Measurements from ENCODE around the gene SLC22A12.
"Not testable (repeated sequence)": the region's sequence is repeated elsewhere in the genome, so short reads cannot be mapped to it uniquely, and the experiment has no call there.

The SLC22A12 gene

GRCh38 chr11:64595922-64596321 is 4.9 kb downstream of the SLC22A12 start:
- 100% methylated on average over 1 of the region's 1 CpG for WGBS (ENCODE audit: insufficient coverage)
- H3K4me3 ChIP-seq (ENCODE audit: control insufficient read depth in 1 of 7, extremely low read depth in 1 of 7, insufficient read depth in 4 of 7, low read depth in 2 of 7, low read length in 6 of 7); H3K36me3 ChIP-seq (ENCODE audit: control insufficient read depth in 4 of 4, insufficient read depth in 4 of 4, low read length in 3 of 4); DNase-seq; H3K9me3 ChIP-seq (ENCODE audit: control extremely low read depth in 1 of 5, control insufficient read depth in 4 of 5, insufficient read depth in 2 of 5, low read depth in 1 of 5, low read length in 4 of 5); H3K4me1 ChIP-seq (ENCODE audit: control extremely low read depth in 1 of 4, control insufficient read depth in 4 of 4, insufficient read depth in 4 of 4, low read length in 3 of 4); H3K27ac ChIP-seq (ENCODE audit: insufficient read depth in 1 of 2, low read depth in 1 of 2, low read length in 2 of 2, poor library complexity in 1 of 2, severe bottlenecking in 2 of 2); H3K27me3 ChIP-seq (replicated peaks in 2 of 5; ENCODE audit: control insufficient read depth in 4 of 5, insufficient read depth in 5 of 5, low read length in 4 of 5); POLR2A ChIA-PET: not testable (repeated sequence)
- CTCF ChIA-PET = interaction anchor here (1.7 kb wide), 1 partner anchor 55 kb away, joined by 4 read pairs; no protein-coding TSS in a partner anchor

GRCh38 chr11:64597671-64598101 is 6.7 kb downstream of the SLC22A12 start:
- ChIA-PET CTCF (interaction anchor here (1.2 to 1.7 kb wide), 2 partner anchors 19 to 53 kb away, joined by 3 to 4 read pairs; no protein-coding TSS in a partner anchor), POLR2A (no interaction called here)
- H3K4me3 ChIP-seq (ENCODE audit: control insufficient read depth in 1 of 7, extremely low read depth in 1 of 7, insufficient read depth in 4 of 7, low read depth in 2 of 7, low read length in 6 of 7) = no peak overlapping the region
- DNase-seq = no peak
- WGBS (ENCODE audit: insufficient coverage) = 99% methylated on average over 8 of the region's 13 CpGs
- no peaks in the 10 kb centered on the region for H3K4me1 ChIP-seq (ENCODE audit: control extremely low read depth in 1 of 4, control insufficient read depth in 4 of 4, insufficient read depth in 4 of 4, low read length in 3 of 4)
- no peak overlapping the region for H3K27ac ChIP-seq (ENCODE audit: insufficient read depth in 1 of 2, low read depth in 1 of 2, low read length in 2 of 2, poor library complexity in 1 of 2, severe bottlenecking in 2 of 2)
- no peaks in the 10 kb centered on the region for H3K27me3 ChIP-seq (replicated peaks in 2 of 5; ENCODE audit: control insufficient read depth in 4 of 5, insufficient read depth in 5 of 5, low read length in 4 of 5)
- H3K36me3 ChIP-seq (ENCODE audit: control insufficient read depth in 4 of 4, insufficient read depth in 4 of 4, low read length in 3 of 4) = no peaks in the 10 kb centered on the region
- H3K9me3 ChIP-seq (ENCODE audit: control extremely low read depth in 1 of 5, control insufficient read depth in 4 of 5, insufficient read depth in 2 of 5, low read depth in 1 of 5, low read length in 4 of 5) = peaks cover 0 to 3% (median 0%) of the 10 kb centered on the region in 5 experiments

- H3K4me1 ChIP-seq (ENCODE audit: control extremely low read depth in 1 of 4, control insufficient read depth in 4 of 4, insufficient read depth in 4 of 4, low read length in 3 of 4) = no peaks in the 10 kb centered on the region
- H3K9me3 ChIP-seq (ENCODE audit: control extremely low read depth in 1 of 5, control insufficient read depth in 4 of 5, insufficient read depth in 2 of 5, low read depth in 1 of 5, low read length in 4 of 5) = peaks cover 0 to 3% (median 0%) of the 10 kb centered on the region in 5 experiments
- no peak overlapping the region for H3K27ac ChIP-seq (ENCODE audit: insufficient read depth in 1 of 2, low read depth in 1 of 2, low read length in 2 of 2, poor library complexity in 1 of 2, severe bottlenecking in 2 of 2)
- WGBS (ENCODE audit: insufficient coverage) = 100% methylated on average over 6 of the region's 12 CpGs
- H3K27me3 ChIP-seq (replicated peaks in 2 of 5; ENCODE audit: control insufficient read depth in 4 of 5, insufficient read depth in 5 of 5, low read length in 4 of 5) = no peaks in the 10 kb centered on the region
- POLR2A ChIA-PET = no interaction called here
- H3K36me3 ChIP-seq (ENCODE audit: control insufficient read depth in 4 of 4, insufficient read depth in 4 of 4, low read length in 3 of 4) = no peaks in the 10 kb centered on the region
- no peak overlapping the region for H3K4me3 ChIP-seq (ENCODE audit: control insufficient read depth in 1 of 7, extremely low read depth in 1 of 7, insufficient read depth in 4 of 7, low read depth in 2 of 7, low read length in 6 of 7)
- CTCF ChIA-PET = interaction anchor here (1.2 kb wide), 1 partner anchor 19 kb away, joined by 3 read pairs; no protein-coding TSS in a partner anchor
- no peak for DNase-seq
These were observed 7.2 kb downstream of the SLC22A12 start for GRCh38 chr11:64598106-64598796.

GRCh38 chr11:64598797-64599697 is 8.0 kb downstream of the SLC22A12 start:
- POLR2A ChIA-PET = no interaction called here
- Histone ChIP-seq H3K27ac (ENCODE audit: insufficient read depth in 1 of 2, low read depth in 1 of 2, low read length in 2 of 2, poor library complexity in 1 of 2, severe bottlenecking in 2 of 2) (no peak overlapping the region), H3K27me3 (replicated peaks in 2 of 5; ENCODE audit: control insufficient read depth in 4 of 5, insufficient read depth in 5 of 5, low read length in 4 of 5) (no peaks in the 10 kb centered on the region), H3K4me1 (ENCODE audit: control extremely low read depth in 1 of 4, control insufficient read depth in 4 of 4, insufficient read depth in 4 of 4, low read length in 3 of 4) (no peaks in the 10 kb centered on the region), H3K4me3 (ENCODE audit: control insufficient read depth in 1 of 7, extremely low read depth in 1 of 7, insufficient read depth in 4 of 7, low read depth in 2 of 7, low read length in 6 of 7) (no peak overlapping the region), H3K9me3 (ENCODE audit: control extremely low read depth in 1 of 5, control insufficient read depth in 4 of 5, insufficient read depth in 2 of 5, low read depth in 1 of 5, low read length in 4 of 5) (peaks cover 0 to 3% (median 0%) of the 10 kb centered on the region in 5 experiments), H3K36me3 (ENCODE audit: control insufficient read depth in 4 of 4, insufficient read depth in 4 of 4, low read length in 3 of 4) (no peaks in the 10 kb centered on the region)
- WGBS (ENCODE audit: insufficient coverage) = 97% methylated on average over 18 of the region's 23 CpGs
- no peak for DNase-seq
- CTCF ChIA-PET = no interaction called here

GRCh38 chr11:64599698-64600211 is 8.7 kb downstream of the SLC22A12 start:
- ChIA-PET CTCF (interaction anchor here (1.4 kb wide), 1 partner anchor 94 kb away, joined by 3 read pairs; no protein-coding TSS in a partner anchor), POLR2A (no interaction called here)
- 95% methylated on average over 17 of the region's 17 CpGs for WGBS (ENCODE audit: insufficient coverage)
- Histone ChIP-seq H3K4me3 (ENCODE audit: control insufficient read depth in 1 of 7, extremely low read depth in 1 of 7, insufficient read depth in 4 of 7, low read depth in 2 of 7, low read length in 6 of 7) (no peak overlapping the region), H3K27ac (ENCODE audit: insufficient read depth in 1 of 2, low read depth in 1 of 2, low read length in 2 of 2, poor library complexity in 1 of 2, severe bottlenecking in 2 of 2) (no peak overlapping the region), H3K36me3 (ENCODE audit: control insufficient read depth in 4 of 4, insufficient read depth in 4 of 4, low read length in 3 of 4) (no peaks in the 10 kb centered on the region), H3K9me3 (ENCODE audit: control extremely low read depth in 1 of 5, control insufficient read depth in 4 of 5, insufficient read depth in 2 of 5, low read depth in 1 of 5, low read length in 4 of 5) (peaks cover 0 to 3% (median 0%) of the 10 kb centered on the region in 5 experiments), H3K4me1 (ENCODE audit: control extremely low read depth in 1 of 4, control insufficient read depth in 4 of 4, insufficient read depth in 4 of 4, low read length in 3 of 4) (no peaks in the 10 kb centered on the region), H3K27me3 (replicated peaks in 2 of 5; ENCODE audit: control insufficient read depth in 4 of 5, insufficient read depth in 5 of 5, low read length in 4 of 5) (no peaks in the 10 kb centered on the region)
- DNase-seq = no peak

- Histone ChIP-seq H3K27me3 (replicated peaks in 2 of 5; ENCODE audit: control insufficient read depth in 4 of 5, insufficient read depth in 5 of 5, low read length in 4 of 5) (no peaks in the 10 kb centered on the region), H3K9me3 (ENCODE audit: control extremely low read depth in 1 of 5, control insufficient read depth in 4 of 5, insufficient read depth in 2 of 5, low read depth in 1 of 5, low read length in 4 of 5) (peaks cover 0 to 3% (median 0%) of the 10 kb centered on the region in 5 experiments), H3K27ac (ENCODE audit: insufficient read depth in 1 of 2, low read depth in 1 of 2, low read length in 2 of 2, poor library complexity in 1 of 2, severe bottlenecking in 2 of 2) (no peak overlapping the region), H3K4me1 (ENCODE audit: control extremely low read depth in 1 of 4, control insufficient read depth in 4 of 4, insufficient read depth in 4 of 4, low read length in 3 of 4) (no peaks in the 10 kb centered on the region), H3K4me3 (ENCODE audit: control insufficient read depth in 1 of 7, extremely low read depth in 1 of 7, insufficient read depth in 4 of 7, low read depth in 2 of 7, low read length in 6 of 7) (no peak overlapping the region), H3K36me3 (ENCODE audit: control insufficient read depth in 4 of 4, insufficient read depth in 4 of 4, low read length in 3 of 4) (no peaks in the 10 kb centered on the region)
- ChIA-PET CTCF (interaction anchor here (1.4 kb wide), 1 partner anchor 94 kb away, joined by 3 read pairs; no protein-coding TSS in a partner anchor), POLR2A (no interaction called here)
- 95% methylated on average over 19 of the region's 19 CpGs for WGBS (ENCODE audit: insufficient coverage)
- DNase-seq = no peak
These were observed 9.4 kb downstream of the SLC22A12 start for GRCh38 chr11:64600281-64600992.

All from common myeloid progenitor, CD34-positive (primary cell).